ENCODE data around the gene TAGAP. TPM values are rescaled to one million over a fixed set of nuclear protein-coding genes. Genes with fewer than 3 reads are reported as not detected.

TAGAP gene
- polyA plus RNA-seq, 1 of the 3 experiments (the other 2 are of a cell fraction) = not detected

GRCh38 chr6:159063549-159063948 lies 18.8 kb upstream of the TAGAP start:
- H3F3A ChIP-seq (replicated peaks; ENCODE audit: insufficient read depth) = no peaks in the 10 kb centered on the region
- H3K36me3 ChIP-seq (replicated peaks in 1 of 2; ENCODE audit: control insufficient read depth in 1 of 2, insufficient read depth in 2 of 2, low read length in 1 of 2) = no peaks in the 10 kb centered on the region
- H3K9me3 ChIP-seq = no peaks in the 10 kb centered on the region
- no peaks in the 10 kb centered on the region for H3K4me1 ChIP-seq (ENCODE audit: control insufficient read depth in 1 of 2, insufficient read depth in 2 of 2, low read depth in 1 of 2, low read length in 1 of 2)
- TF ChIP-seq GABPA (IDR thresholded peaks at IDR 0.05; ENCODE audit: low read depth) (no peak), TCF12 (IDR thresholded peaks at IDR 0.05) (no peak), MEF2A (IDR thresholded peaks at IDR 0.05; ENCODE audit: borderline replicate concordance, low read depth) (no peak), NFIC (IDR thresholded peaks at IDR 0.05; ENCODE audit: borderline replicate concordance) (no peak), RCOR1 (IDR thresholded peaks at IDR 0.05; ENCODE audit: low read length) (no peak), ZBTB33 (IDR thresholded peaks at IDR 0.05; ENCODE audit: borderline replicate concordance, low read depth) (no peak), FOXM1 (IDR thresholded peaks at IDR 0.05; ENCODE audit: low read depth) (no peak), MXI1 (IDR thresholded peaks at IDR 0.05; ENCODE audit: low read depth, low read length) (no peak)
- H3K9ac ChIP-seq = no peak overlapping the region
- H3K27me3 ChIP-seq (ENCODE audit: insufficient read depth) = peaks cover 12% of the 10 kb centered on the region; the same call in 1 of the 2 replicates
- no peak for DNase-seq
- ChIA-PET CTCF (interaction anchor here (1.1 to 3.5 kb wide), 2 partner anchors 11 to 21 kb away, joined by 3 to 16 read pairs; no protein-coding TSS in a partner anchor), POLR2A (no interaction called here)
- WGBS (ENCODE audit: low lambda C conversion rate) = 11% methylated on average over 6 of the region's 6 CpGs
- no peak overlapping the region for H3K4me3 ChIP-seq (ENCODE audit: low read depth in 2 of 2, low read length in 1 of 2)
- no peak overlapping the region for H3K27ac ChIP-seq (ENCODE audit: low read depth in 2 of 2, low read length in 1 of 2)
- H3K9me2 ChIP-seq = no peaks in the 10 kb centered on the region
- no peaks in the 10 kb centered on the region for H3K79me2 ChIP-seq (ENCODE audit: insufficient read depth)
- no peak overlapping the region for H3K4me2 ChIP-seq
- no peaks in the 10 kb centered on the region for H4K20me1 ChIP-seq (ENCODE audit: insufficient read depth)
- no peak overlapping the region for H2AFZ ChIP-seq (ENCODE audit: low read depth)

- no peaks in the 10 kb centered on the region for H3K36me3 ChIP-seq (replicated peaks in 1 of 2; ENCODE audit: control insufficient read depth in 1 of 2, insufficient read depth in 2 of 2, low read length in 1 of 2)
- no peak overlapping the region for H3K4me2 ChIP-seq
- POLR2A ChIA-PET = no interaction called here
- no peak overlapping the region for H3K9ac ChIP-seq
- peaks cover 17% of the 10 kb centered on the region; the same call in 1 of the 2 replicates for H3K27me3 ChIP-seq (ENCODE audit: insufficient read depth)
- no peak overlapping the region for H3K4me3 ChIP-seq (ENCODE audit: low read depth in 2 of 2, low read length in 1 of 2)
- no peaks in the 10 kb centered on the region for H3K4me1 ChIP-seq (ENCODE audit: control insufficient read depth in 1 of 2, insufficient read depth in 2 of 2, low read depth in 1 of 2, low read length in 1 of 2)
- H3K27ac ChIP-seq (ENCODE audit: low read depth in 2 of 2, low read length in 1 of 2) = no peak overlapping the region
- no peaks in the 10 kb centered on the region for H3K79me2 ChIP-seq (ENCODE audit: insufficient read depth)
- WGBS (ENCODE audit: low lambda C conversion rate) = 32% methylated on average over 2 of the region's 2 CpGs
- H4K20me1 ChIP-seq (ENCODE audit: insufficient read depth) = no peaks in the 10 kb centered on the region
- H2AFZ ChIP-seq (ENCODE audit: low read depth) = no peak overlapping the region
- H3F3A ChIP-seq (replicated peaks; ENCODE audit: insufficient read depth) = no peaks in the 10 kb centered on the region
- DNase-seq = no peak
- H3K9me3 ChIP-seq = no peaks in the 10 kb centered on the region
- CTCF ChIA-PET = interaction anchor here (1.1 to 3.5 kb wide), 2 partner anchors 12 to 21 kb away, joined by 3 to 16 read pairs; no protein-coding TSS in a partner anchor
- TF ChIP-seq EP300 (IDR thresholded peaks at IDR 0.05; ENCODE audit: borderline replicate concordance in 1 of 2, low read depth in 1 of 2, low read length in 1 of 2) (no peak), JUND (IDR thresholded peaks at IDR 0.05) (no peak), RCOR1 (IDR thresholded peaks at IDR 0.05; ENCODE audit: low read length) (no peak), MEF2A (IDR thresholded peaks at IDR 0.05; ENCODE audit: borderline replicate concordance, low read depth) (no peak), TEAD4 (IDR thresholded peaks at IDR 0.05; ENCODE audit: borderline replicate concordance, insufficient read depth) (no peak), CHD2 (IDR thresholded peaks at IDR 0.05; ENCODE audit: low read length, partially characterized antibody) (no peak), CTCF (IDR thresholded peaks at IDR 0.05) (no peak), RXRA (IDR thresholded peaks at IDR 0.05; ENCODE audit: borderline replicate concordance, low read depth) (no peak), SMC3 (IDR thresholded peaks at IDR 0.05; ENCODE audit: low read depth, low read length) (no peak)
- H3K9me2 ChIP-seq = no peaks in the 10 kb centered on the region
Observed at GRCh38 chr6:159062976-159063375, 18.2 kb upstream of the TAGAP start.

Data from SK-N-SH (cell line).